ENCODE measurements around the gene ADAMTS14.

ADAMTS14 gene

GRCh38 chr10:70648427-70648826 is 23.9 kb upstream of the ADAMTS14 start:
- no peak for FAIRE-seq
- no peak for DNase-seq (ENCODE audit: insufficient read length, low spot score)

GRCh38 chr10:70649526-70649925 is 22.8 kb upstream of the ADAMTS14 start:
- FAIRE-seq, result peak; percentile 89
- peak; percentile 79 for DNase-seq (ENCODE audit: insufficient read length, low spot score)
- TF ChIP-seq POLR2A (IDR thresholded peaks at IDR 0.05; ENCODE audit: low read depth, low read length), result no peak

More at GRCh38 chr10:70648427-70648826, 23.9 kb upstream of the ADAMTS14 start:
- no peak for TF ChIP-seq POLR2A (IDR thresholded peaks at IDR 0.05; ENCODE audit: low read depth, low read length)

- DNase-seq (ENCODE audit: insufficient read length, low spot score) (no peak), FAIRE-seq (no peak)
- no peak for TF ChIP-seq POLR2A (IDR thresholded peaks at IDR 0.05; ENCODE audit: low read depth, low read length)
Measured at GRCh38 chr10:70650104-70650503, 22.2 kb upstream of the ADAMTS14 start.

GRCh38 chr10:70650718-70651117 is 21.6 kb upstream of the ADAMTS14 start:
- no peak for FAIRE-seq
- TF ChIP-seq POLR2A (IDR thresholded peaks at IDR 0.05; ENCODE audit: low read depth, low read length), result no peak
- no peak for DNase-seq (ENCODE audit: insufficient read length, low spot score)

GRCh38 chr10:70651661-70652060 is 20.6 kb upstream of the ADAMTS14 start:
- no peak for FAIRE-seq
- DNase-seq (ENCODE audit: insufficient read length, low spot score), result no peak
- TF ChIP-seq POLR2A (IDR thresholded peaks at IDR 0.05; ENCODE audit: low read depth, low read length), result no peak

GRCh38 chr10:70652761-70653657 is 19.3 kb upstream of the ADAMTS14 start:
- no peak for TF ChIP-seq POLR2A (IDR thresholded peaks at IDR 0.05; ENCODE audit: low read depth, low read length)
- FAIRE-seq, result peak; percentile 69
- DNase-seq (ENCODE audit: insufficient read length, low spot score), result peak; percentile 83

- DNase-seq (ENCODE audit: insufficient read length, low spot score) (no peak), FAIRE-seq (no peak)
- TF ChIP-seq POLR2A (IDR thresholded peaks at IDR 0.05; ENCODE audit: low read depth, low read length), result no peak
Measured at GRCh38 chr10:70655316-70655715, 17.0 kb upstream of the ADAMTS14 start.

- FAIRE-seq (peak; percentile 97), DNase-seq (ENCODE audit: insufficient read length, low spot score) (peak; percentile 95)
- no peak for TF ChIP-seq POLR2A (IDR thresholded peaks at IDR 0.05; ENCODE audit: low read depth, low read length)
Measured at GRCh38 chr10:70656489-70656888, 15.8 kb upstream of the ADAMTS14 start.

- DNase-seq (ENCODE audit: insufficient read length, low spot score) (no peak), FAIRE-seq (no peak)
- TF ChIP-seq POLR2A (IDR thresholded peaks at IDR 0.05; ENCODE audit: low read depth, low read length), result no peak
Measured at GRCh38 chr10:70657041-70657440, 15.3 kb upstream of the ADAMTS14 start.

GRCh38 chr10:70658582-70659136 is 13.6 kb upstream of the ADAMTS14 start:
- no peak for TF ChIP-seq POLR2A (IDR thresholded peaks at IDR 0.05; ENCODE audit: low read depth, low read length)
- DNase-seq (ENCODE audit: insufficient read length, low spot score) (no peak), FAIRE-seq (no peak)

- TF ChIP-seq POLR2A (IDR thresholded peaks at IDR 0.05; ENCODE audit: low read depth, low read length), result no peak
- no peak for FAIRE-seq
- no peak for DNase-seq (ENCODE audit: insufficient read length, low spot score)
Measured at GRCh38 chr10:70659306-70659705, 13.0 kb upstream of the ADAMTS14 start.

- TF ChIP-seq POLR2A (IDR thresholded peaks at IDR 0.05; ENCODE audit: low read depth, low read length), result no peak
- FAIRE-seq (no peak), DNase-seq (ENCODE audit: insufficient read length, low spot score) (no peak)
Measured at GRCh38 chr10:70660722-70661121, 11.6 kb upstream of the ADAMTS14 start.

- FAIRE-seq (no peak), DNase-seq (ENCODE audit: insufficient read length, low spot score) (no peak)
- no peak for TF ChIP-seq POLR2A (IDR thresholded peaks at IDR 0.05; ENCODE audit: low read depth, low read length)
Measured at GRCh38 chr10:70661623-70662361, 10.5 kb upstream of the ADAMTS14 start.

Measured in H54 (cell line).